NB4 (cell line): ENCODE measurements around the gene BOD1.

Experiments
- DNase-seq: peaks from one replicate; pipeline ENCODE4 v3.0.0; 2010; ENCODE audit warnings: low read depth
- H3K4me3 ChIP-seq: one replicate; pipeline ENCODE4 v1.5.1; 2011; ENCODE audit warnings: mild to moderate bottlenecking, low read depth, low read length, moderate library complexity
- MYC ChIP-seq: IDR thresholded peaks from 2 replicates; pipeline ENCODE4 v1.6.1; 2011; ENCODE audit warnings: low read depth, low read length
- POLR2A ChIP-seq: IDR thresholded peaks from 2 replicates; pipeline ENCODE4 v1.6.1; 2011; ENCODE audit warnings: mild to moderate bottlenecking; ENCODE audit not compliant: insufficient read length; ENCODE audit errors: extremely low read depth
- TF ChIP-seq, protein P1 (sequence below): IDR thresholded peaks from one replicate; pipeline ENCODE4 v1.5.1; 2012; ENCODE audit warnings: low read depth, low read length
- TF ChIP-seq, protein P2 (sequence below): IDR thresholded peaks from 2 replicates; pipeline ENCODE4 v1.6.1; 2011; ENCODE audit warnings: low read depth, low read length

Gene BOD1

DNA sequence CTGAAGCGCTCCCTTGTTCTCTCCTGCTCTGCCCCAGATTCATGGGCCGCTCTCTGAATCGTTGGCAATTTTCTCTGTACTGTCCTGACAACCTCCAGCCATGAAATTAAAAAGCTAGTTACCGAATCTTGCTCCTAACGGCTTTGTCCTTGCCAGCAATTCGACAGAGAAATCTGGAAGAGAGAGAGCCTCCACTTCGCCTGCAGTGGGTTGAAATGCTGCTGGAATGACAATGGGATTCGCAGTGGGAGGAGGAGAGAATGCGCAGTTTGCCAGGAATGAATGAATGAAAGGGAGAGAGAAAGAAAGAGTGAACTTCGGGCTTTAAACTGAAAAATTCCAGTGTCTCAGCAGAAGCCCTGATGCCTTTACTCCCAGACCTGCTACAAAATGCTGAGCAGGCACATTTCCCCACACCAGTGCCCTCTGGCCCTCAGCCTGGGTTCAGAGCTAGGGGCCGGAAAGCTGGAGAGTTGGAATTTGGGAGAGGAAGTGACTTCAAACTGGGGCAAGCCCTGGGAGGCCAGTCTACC, 11.5 kb upstream of the BOD1 start:
- no peak for TF ChIP-seq POLR2A
- no peak for TF ChIP-seq MYC
- TF ChIP-seq, protein P1, sequence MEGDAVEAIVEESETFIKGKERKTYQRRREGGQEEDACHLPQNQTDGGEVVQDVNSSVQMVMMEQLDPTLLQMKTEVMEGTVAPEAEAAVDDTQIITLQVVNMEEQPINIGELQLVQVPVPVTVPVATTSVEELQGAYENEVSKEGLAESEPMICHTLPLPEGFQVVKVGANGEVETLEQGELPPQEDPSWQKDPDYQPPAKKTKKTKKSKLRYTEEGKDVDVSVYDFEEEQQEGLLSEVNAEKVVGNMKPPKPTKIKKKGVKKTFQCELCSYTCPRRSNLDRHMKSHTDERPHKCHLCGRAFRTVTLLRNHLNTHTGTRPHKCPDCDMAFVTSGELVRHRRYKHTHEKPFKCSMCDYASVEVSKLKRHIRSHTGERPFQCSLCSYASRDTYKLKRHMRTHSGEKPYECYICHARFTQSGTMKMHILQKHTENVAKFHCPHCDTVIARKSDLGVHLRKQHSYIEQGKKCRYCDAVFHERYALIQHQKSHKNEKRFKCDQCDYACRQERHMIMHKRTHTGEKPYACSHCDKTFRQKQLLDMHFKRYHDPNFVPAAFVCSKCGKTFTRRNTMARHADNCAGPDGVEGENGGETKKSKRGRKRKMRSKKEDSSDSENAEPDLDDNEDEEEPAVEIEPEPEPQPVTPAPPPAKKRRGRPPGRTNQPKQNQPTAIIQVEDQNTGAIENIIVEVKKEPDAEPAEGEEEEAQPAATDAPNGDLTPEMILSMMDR = no peak
- TF ChIP-seq, protein P2, sequence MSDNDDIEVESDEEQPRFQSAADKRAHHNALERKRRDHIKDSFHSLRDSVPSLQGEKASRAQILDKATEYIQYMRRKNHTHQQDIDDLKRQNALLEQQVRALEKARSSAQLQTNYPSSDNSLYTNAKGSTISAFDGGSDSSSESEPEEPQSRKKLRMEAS = no peak
- no peak overlapping the region for H3K4me3 ChIP-seq
- no peak for DNase-seq

DNA sequence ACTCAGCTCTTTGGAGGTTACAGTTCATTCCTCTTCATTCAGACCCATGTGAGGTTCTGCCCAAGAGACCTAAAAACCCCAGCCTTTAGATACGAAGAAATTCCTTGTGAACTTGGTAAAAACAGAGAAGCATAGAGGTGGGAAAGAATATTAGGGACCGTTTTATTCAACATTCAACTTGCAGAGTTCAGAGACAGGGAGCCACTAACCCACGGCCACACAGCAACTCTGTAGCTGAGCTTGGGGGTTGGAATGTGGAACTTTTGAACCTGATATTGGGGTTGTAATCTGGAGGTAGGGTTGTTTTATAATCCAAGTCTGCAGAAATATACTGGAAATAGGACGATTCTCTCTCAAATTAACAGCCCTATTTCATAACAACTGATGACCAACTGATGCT, 10.8 kb upstream of the BOD1 start:
- no peak for TF ChIP-seq MYC
- TF ChIP-seq, protein P1 = no peak
- TF ChIP-seq, protein P2 = no peak
- no peak for TF ChIP-seq POLR2A
- H3K4me3 ChIP-seq = no peak overlapping the region
- DNase-seq = no peak

DNA sequence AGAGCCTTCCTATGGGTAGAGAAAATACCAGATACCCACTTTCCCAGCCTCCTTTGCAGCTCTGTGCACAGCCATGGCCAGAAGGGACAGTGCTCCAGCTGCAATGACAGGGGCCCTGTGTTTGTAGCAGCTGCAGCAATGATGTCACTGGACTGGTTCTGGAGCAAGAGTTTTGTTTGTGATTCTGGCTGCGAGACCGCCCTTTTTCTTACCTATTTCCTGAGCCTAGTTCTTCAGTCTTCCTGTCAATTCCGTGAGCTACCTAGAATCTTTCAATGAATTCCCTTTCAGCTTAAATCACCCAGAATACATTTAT, 10.0 kb upstream of the BOD1 start:
- no peak for DNase-seq

DNA sequence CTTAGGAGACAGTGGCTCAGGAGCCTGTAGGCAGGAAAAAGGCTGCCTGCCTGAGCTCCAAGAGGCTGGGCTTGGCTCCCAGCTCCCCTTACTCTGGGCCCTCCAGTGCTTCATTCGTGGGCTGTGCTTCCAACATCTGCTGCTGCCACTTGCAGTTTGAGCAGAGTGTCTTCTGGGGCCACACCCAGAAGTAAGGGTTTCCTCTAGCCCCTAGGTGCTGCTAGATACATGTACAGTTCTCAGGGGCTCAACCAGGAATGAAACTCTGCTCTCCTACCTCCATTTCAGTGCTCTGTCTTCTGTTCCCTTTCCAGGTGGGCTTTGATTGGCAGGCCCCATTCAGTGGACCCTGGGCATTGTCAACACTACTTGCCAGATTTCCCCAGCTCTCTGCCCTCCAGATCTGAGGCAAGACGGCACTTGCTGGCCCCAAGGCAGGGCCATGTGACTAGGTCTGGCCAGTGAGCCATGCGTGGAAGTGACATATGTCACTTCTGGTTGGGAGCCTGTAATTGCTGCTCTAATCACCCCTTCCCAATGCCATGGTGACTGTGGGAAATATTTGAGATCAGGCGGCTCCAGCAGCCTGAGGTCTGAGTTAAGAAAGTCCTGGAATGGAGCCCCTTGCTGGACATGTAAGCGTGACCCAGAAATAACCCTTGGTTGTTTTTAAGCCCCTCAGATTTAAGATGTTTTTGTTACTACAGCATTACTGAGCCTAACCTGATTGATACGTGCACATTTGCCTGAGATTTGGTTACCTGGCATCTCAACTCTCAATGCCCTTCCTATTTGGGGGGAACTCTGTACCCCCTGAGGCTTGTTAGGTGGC, 9.4 kb upstream of the BOD1 start:
- DNase-seq = peak; percentile 21
- TF ChIP-seq, protein P2 = no peak
- TF ChIP-seq, protein P1 = peak; percentile 6
- no peak overlapping the region for H3K4me3 ChIP-seq

More for the DNA sequence above, 10.0 kb upstream of the BOD1 start:
- H3K4me3 ChIP-seq = no peak overlapping the region
- TF ChIP-seq, protein P2 = no peak
- TF ChIP-seq POLR2A (no peak), MYC (no peak)
- TF ChIP-seq, protein P1 = no peak

DNA sequence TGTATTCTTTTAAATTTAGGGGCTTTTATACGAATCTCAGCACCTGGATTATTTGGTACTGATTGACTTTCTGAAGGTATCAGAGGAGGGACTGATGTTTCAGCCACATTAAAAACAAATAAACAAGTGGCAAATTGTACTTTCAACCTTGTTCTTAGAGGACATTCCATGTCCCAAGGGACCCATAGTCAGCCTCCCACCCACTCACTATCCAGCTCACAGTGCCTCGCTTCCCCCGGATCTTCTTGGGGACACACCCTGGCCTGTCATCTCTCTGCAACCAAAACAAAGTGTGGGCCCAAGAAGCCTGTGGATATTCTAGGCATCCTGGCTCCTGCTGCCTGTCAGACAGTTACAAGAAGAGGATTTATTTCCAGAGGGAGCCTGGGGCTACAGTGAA, 8.8 kb upstream of the BOD1 start:
- TF ChIP-seq POLR2A (no peak), MYC (no peak)
- TF ChIP-seq, protein P2 = no peak
- TF ChIP-seq, protein P1 = no peak
- no peak overlapping the region for H3K4me3 ChIP-seq
- DNase-seq = no peak

DNA sequence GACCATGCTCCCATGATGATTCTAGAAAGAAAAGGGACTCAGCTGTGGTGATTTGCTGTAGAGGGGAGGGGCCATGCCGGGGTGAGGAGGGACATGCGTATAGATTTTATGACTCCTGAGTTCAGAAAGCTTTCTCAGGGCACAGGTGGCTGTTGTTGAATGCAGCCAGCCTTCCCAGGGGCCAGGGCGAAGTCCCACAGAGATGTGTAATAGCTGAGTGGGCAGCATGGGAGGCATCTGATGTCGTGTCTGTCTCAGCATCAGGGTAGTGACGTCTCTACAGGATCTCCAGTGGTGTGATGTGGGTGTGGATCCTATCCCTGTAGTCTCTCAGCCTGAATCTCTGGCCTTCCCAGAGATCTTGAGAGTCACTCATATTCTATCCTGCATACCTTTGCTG, 7.8 kb upstream of the BOD1 start:
- DNase-seq = no peak
- no peak overlapping the region for H3K4me3 ChIP-seq
- TF ChIP-seq, protein P2 = no peak
- TF ChIP-seq POLR2A = no peak
- no peak for TF ChIP-seq MYC
- TF ChIP-seq, protein P1 = no peak
